Fibroblast of skin of abdomen (primary cell): ENCODE measurements around the gene FLRT2.

Source experiments
- DNase-seq: peaks from one replicate; pipeline ENCODE4 v3.0.0-alpha.2; 2013

The FLRT2 gene

GRCh38 chr14:85675957-85676356 is 146.0 kb downstream of the FLRT2 start:
- no peak for DNase-seq

GRCh38 chr14:85686908-85687307 is 157.0 kb downstream of the FLRT2 start:
- no peak for DNase-seq

DNA sequence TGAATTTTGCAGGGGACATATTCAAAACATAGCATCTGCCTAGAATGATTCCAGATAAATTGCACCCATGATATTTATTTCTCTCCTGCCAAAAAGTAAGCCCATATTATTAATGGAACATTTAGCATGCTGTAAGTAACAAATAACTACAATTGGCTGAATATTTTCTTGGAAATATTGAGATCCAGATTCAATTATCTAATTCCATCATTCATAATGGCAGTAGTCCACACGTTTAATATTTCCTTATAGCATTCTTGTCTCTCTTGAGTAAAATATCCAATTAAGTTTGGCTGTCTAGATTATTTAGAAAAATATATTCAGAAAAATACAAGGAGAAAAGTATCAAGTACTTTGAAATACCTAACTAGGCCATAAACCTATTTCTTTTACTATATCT is 157.5 kb downstream of the FLRT2 start:
- no peak for DNase-seq

DNA sequence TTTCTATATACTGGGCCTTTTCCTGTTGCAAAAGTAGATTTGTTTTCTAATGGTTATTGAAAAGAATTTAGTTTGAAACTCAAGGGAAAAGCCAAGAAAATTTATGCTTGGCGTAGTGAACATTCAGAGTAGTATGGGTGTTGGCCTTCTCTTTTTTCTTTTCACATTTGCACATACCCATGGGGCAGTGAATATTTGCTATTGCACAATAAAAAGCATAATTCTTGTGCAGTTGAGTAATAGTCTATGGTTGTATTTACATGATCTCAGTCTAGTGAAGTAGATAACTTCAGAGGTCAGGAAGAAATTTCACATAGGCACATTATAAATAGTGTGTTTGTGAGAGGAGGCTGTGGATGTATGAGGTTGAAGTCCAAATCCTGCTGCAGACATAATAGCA is 158.1 kb downstream of the FLRT2 start:
- peak; percentile 57 for DNase-seq

GRCh38 chr14:85695300-85695699 is 165.4 kb downstream of the FLRT2 start:
- no peak for DNase-seq

DNA sequence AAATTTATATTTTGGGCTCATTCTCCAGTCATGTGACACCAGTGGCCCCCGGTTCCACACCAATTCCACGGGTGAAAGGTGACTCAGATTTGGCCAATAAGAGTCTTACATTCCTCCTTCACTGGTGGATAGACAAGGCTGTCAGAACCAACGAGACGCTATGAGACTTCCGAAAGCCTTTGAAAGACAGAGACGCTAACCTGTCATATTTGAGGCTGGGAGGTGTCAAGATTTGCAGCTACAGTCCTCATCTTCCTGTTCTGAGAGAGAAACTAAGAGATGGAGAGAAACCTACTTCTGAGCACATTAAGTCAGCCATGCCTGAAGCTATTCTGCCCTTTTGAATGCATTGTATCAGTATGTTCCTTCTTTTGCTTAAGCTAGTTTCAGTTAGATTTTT is 171.2 kb downstream of the FLRT2 start:
- no peak for DNase-seq

DNA sequence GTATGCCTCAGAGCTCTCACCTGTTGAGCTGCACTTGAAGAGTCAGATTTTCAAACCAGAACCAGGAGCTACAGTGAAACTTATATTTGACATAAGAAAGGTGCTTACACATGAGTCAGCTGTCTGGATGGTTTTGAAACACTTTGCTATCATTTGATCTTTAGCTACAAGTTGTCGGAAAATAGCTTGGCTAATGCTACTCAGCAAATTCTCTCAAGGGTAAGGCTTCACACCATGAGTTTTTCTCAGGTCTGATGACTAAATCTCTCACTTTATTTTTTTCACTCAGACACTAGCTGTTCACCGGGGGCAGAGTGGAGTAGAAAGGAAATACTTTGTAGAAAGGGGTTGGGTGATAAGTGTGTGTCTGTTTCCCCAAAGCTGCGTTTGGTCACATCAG is 171.8 kb downstream of the FLRT2 start:
- peak; percentile 13 for DNase-seq

GRCh38 chr14:85702191-85702590 is 172.2 kb downstream of the FLRT2 start:
- peak; percentile 14 for DNase-seq

DNA sequence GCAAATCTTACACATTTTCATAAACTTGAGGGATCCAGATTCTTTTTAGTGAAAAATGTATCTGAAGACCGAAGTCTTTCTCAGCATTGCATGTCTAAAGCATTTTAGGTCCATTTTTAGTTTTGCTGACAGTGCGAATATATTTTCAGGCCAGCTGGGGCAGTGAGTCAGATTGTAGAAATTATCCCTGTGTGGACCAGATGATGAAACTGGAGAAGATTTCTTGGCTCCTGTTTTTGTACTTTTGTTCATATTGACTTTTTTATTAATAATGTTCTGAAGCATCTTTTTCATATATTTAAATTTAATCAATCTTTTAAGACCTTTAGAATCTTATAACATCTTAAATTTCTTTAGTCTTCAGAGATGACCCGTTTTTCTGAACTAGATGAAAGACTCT is 173.1 kb downstream of the FLRT2 start:
- DNase-seq = peak; percentile 71
